GM23248 (cell line): ENCODE measurements around the gene USP11. TPM values are rescaled to one million over a fixed set of nuclear protein-coding genes. Genes with fewer than 3 reads are reported as not detected.

Experiments used
- DNase-seq: peaks from one replicate; pipeline ENCODE4 v3.0.0-alpha.2; 2015
- H2AFZ ChIP-seq: fragments of 200-600 bp; sonication (generic); 2 replicates; pipeline ENCODE4 v1.6.1; 2016; ENCODE audit warnings: antibody characterized with exemption
- H3F3A ChIP-seq: fragments of 200-600 bp; sonication (generic); 2 replicates; pipeline ENCODE4 v1.6.1; 2016; ENCODE audit warnings: mild to moderate bottlenecking, antibody characterized with exemption, mixed run types; ENCODE audit not compliant: insufficient read depth
- H3K27ac ChIP-seq: fragments of 200-600 bp; sonication (generic); 2 replicates; pipeline ENCODE4 v1.5.1; 2016; ENCODE audit warnings: mild to moderate bottlenecking
- H3K27me3 ChIP-seq: fragments of 200-600 bp; sonication (generic); replicated peaks from 2 replicates; pipeline ENCODE4 v1.6.1; 2016; ENCODE audit warnings: mild to moderate bottlenecking; ENCODE audit not compliant: insufficient read depth
- H3K36me3 ChIP-seq: fragments of 200-600 bp; sonication (generic); 2 replicates; pipeline ENCODE4 v1.6.1; 2016; ENCODE audit warnings: low read depth, mild to moderate bottlenecking
- H3K4me1 ChIP-seq: fragments of 200-600 bp; sonication (generic); 2 replicates; pipeline ENCODE4 v1.6.1; 2016; ENCODE audit warnings: mild to moderate bottlenecking; ENCODE audit not compliant: insufficient read depth
- H3K4me2 ChIP-seq: fragments of 200-600 bp; sonication (generic); one replicate; pipeline ENCODE4 v1.6.1; 2016; ENCODE audit warnings: mild to moderate bottlenecking; ENCODE audit not compliant: unreplicated experiment
- H3K4me3 ChIP-seq: fragments of 200-600 bp; sonication (generic); 2 replicates; pipeline ENCODE4 v1.5.1; 2016; ENCODE audit warnings: mild to moderate bottlenecking
- H3K79me2 ChIP-seq: fragments of 200-600 bp; sonication (generic); 2 replicates; pipeline ENCODE4 v1.6.1; 2016; ENCODE audit warnings: mild to moderate bottlenecking; ENCODE audit not compliant: insufficient read depth
- H3K9ac ChIP-seq: fragments of 200-600 bp; sonication (generic); 2 replicates; pipeline ENCODE4 v1.6.1; 2016; ENCODE audit warnings: mild to moderate bottlenecking
- H3K9me2 ChIP-seq: fragments of 200-600 bp; sonication (generic); 2 replicates; pipeline ENCODE4 v1.6.1; 2016; ENCODE audit warnings: mixed run types, mild to moderate bottlenecking, moderate library complexity; ENCODE audit not compliant: insufficient read depth
- H3K9me3 ChIP-seq: fragments of 200-600 bp; sonication (generic); one replicate; pipeline ENCODE4 v1.6.1; 2017; ENCODE audit warnings: low read depth
- H4K20me1 ChIP-seq: fragments of 200-600 bp; sonication (generic); 2 replicates; pipeline ENCODE4 v1.6.0; 2016; ENCODE audit not compliant: insufficient read depth
- EZH2 ChIP-seq: fragments of 200-600 bp; sonication (generic); IDR thresholded peaks from 2 replicates; pipeline ENCODE4 v1.6.1; 2018; ENCODE audit warnings: antibody characterized with exemption, mild to moderate bottlenecking; ENCODE audit not compliant: insufficient read depth, poor library complexity, severe bottlenecking
- EZH2phosphoT487 ChIP-seq: fragments of 200-600 bp; sonication (generic); IDR thresholded peaks from 2 replicates; pipeline ENCODE4 v1.6.1; 2018; ENCODE audit warnings: antibody characterized with exemption, moderate library complexity, mild to moderate bottlenecking, low read depth; ENCODE audit not compliant: insufficient read depth
- WGBS, 2 experiments: methylation state at CpG; one replicate each; pipeline ENCODE4 v1.1.6; 2015 to 2017; ENCODE audit warnings: low lambda C conversion rate in 2 of 2, low coverage in 1 of 2; ENCODE audit errors: missing lambda C conversion rate in 2 of 2; 5-methylcytosine and 5-hydroxymethylcytosine counted together
- in situ Hi-C: fragments of 300-500 bp; cut with MboI; formaldehyde crosslinking; loops from 2 replicates; pipeline ENCODE4 v1.15.0; 2020
- polyA plus RNA-seq: library from polyadenylated mRNA; unstranded; fragments of >200 nt; fragmentation: Nextera tagmentation; extraction: Ambion mirVana; gene quantifications from 2 replicates; pipeline ENCODE4 v1.2.1, GENCODE V29; 2016
- small RNA-seq: library from RNA; depleted of rRNA; stranded (forward); fragments of <200 nt; gene quantifications from one replicate; pipeline ENCODE3, GENCODE V24; 2014; ENCODE audit warnings: low read depth, low replicate concordance
- total RNA-seq: library from RNA; depleted of rRNA; stranded (reverse); fragments of >200 nt; shearing (Covaris generic); gene quantifications from 2 replicates; pipeline ENCODE4 v1.2.3, GENCODE V29; 2014; rRNA removed

Gene USP11
- total and polyA plus RNA-seq, 2 experiments from 2014 or later = 36.6 to 61.4 TPM

- H3K9me3 ChIP-seq = no peaks in the 10 kb centered on the region
- H3K79me2 ChIP-seq = no peaks in the 10 kb centered on the region
- no peak overlapping the region for H3K4me3 ChIP-seq
- no peak overlapping the region for H2AFZ ChIP-seq
- H3F3A ChIP-seq = no peaks in the 10 kb centered on the region
- 20 to 33% methylated on average over 5 to 6 of the region's 6 CpGs for WGBS, 2 experiments
- H3K27ac ChIP-seq = no peak overlapping the region
- no peaks in the 10 kb centered on the region for H3K36me3 ChIP-seq
- in situ Hi-C loops = no loop called here
- DNase-seq = peak; percentile 28
- no peaks in the 10 kb centered on the region for H3K27me3 ChIP-seq
- H3K9ac ChIP-seq = no peak overlapping the region
- peaks cover 14% of the 10 kb centered on the region for H3K4me1 ChIP-seq
- no peaks in the 10 kb centered on the region for H3K9me2 ChIP-seq
- no peak for TF ChIP-seq EZH2
- no peak for TF ChIP-seq EZH2phosphoT487
- no peaks in the 10 kb centered on the region for H4K20me1 ChIP-seq
- no peak overlapping the region for H3K4me2 ChIP-seq
Measured at GRCh38 chrX:47285836-47286320, 53.1 kb downstream of the USP11 start.

- Histone ChIP-seq H4K20me1 (no peaks in the 10 kb centered on the region), H3K4me1 (no peaks in the 10 kb centered on the region), H3K4me2 (no peak overlapping the region), H3K9me2 (no peaks in the 10 kb centered on the region), H3F3A (no peaks in the 10 kb centered on the region), H3K9ac (no peak overlapping the region), H2AFZ (no peak overlapping the region), H3K27ac (no peak overlapping the region), H3K27me3 (no peaks in the 10 kb centered on the region; the same call in 1 of the 2 replicates), H3K9me3 (no peaks in the 10 kb centered on the region), H3K79me2 (no peaks in the 10 kb centered on the region), H3K4me3 (no peak overlapping the region), H3K36me3 (no peaks in the 10 kb centered on the region)
- in situ Hi-C loops = no loop called here
- WGBS, 2 experiments = 39 to 43% methylated on average over 4 to 5 of the region's 5 CpGs
- no peak for TF ChIP-seq EZH2
- TF ChIP-seq EZH2phosphoT487 = no peak
- DNase-seq = no peak
Measured at GRCh38 chrX:47293106-47293505, 60.3 kb downstream of the USP11 start.

- Histone ChIP-seq H3K79me2 (no peaks in the 10 kb centered on the region), H3K9ac (no peak overlapping the region), H3F3A (no peaks in the 10 kb centered on the region), H3K27me3 (no peaks in the 10 kb centered on the region; the same call in 1 of the 2 replicates), H4K20me1 (no peaks in the 10 kb centered on the region), H3K4me1 (no peaks in the 10 kb centered on the region), H3K36me3 (no peaks in the 10 kb centered on the region), H3K9me3 (no peaks in the 10 kb centered on the region), H3K9me2 (no peaks in the 10 kb centered on the region), H2AFZ (no peak overlapping the region), H3K4me2 (no peak overlapping the region), H3K4me3 (no peak overlapping the region), H3K27ac (no peak overlapping the region)
- 31 to 35% methylated on average over 5 of the region's 5 CpGs for WGBS, 2 experiments
- no peak for DNase-seq
- TF ChIP-seq EZH2 = no peak
- no peak for TF ChIP-seq EZH2phosphoT487
- in situ Hi-C loops = no loop called here
Measured at GRCh38 chrX:47296766-47297365, 64.1 kb downstream of the USP11 start.

- H2AFZ ChIP-seq = no peak overlapping the region
- H4K20me1 ChIP-seq = no peaks in the 10 kb centered on the region
- no peak overlapping the region for H3K4me3 ChIP-seq
- H3K9me3 ChIP-seq = no peaks in the 10 kb centered on the region
- TF ChIP-seq EZH2 (no peak), EZH2phosphoT487 (no peak)
- DNase-seq = no peak
- H3K9me2 ChIP-seq = no peaks in the 10 kb centered on the region
- no peaks in the 10 kb centered on the region for H3K79me2 ChIP-seq
- no peaks in the 10 kb centered on the region for H3K4me1 ChIP-seq
- in situ Hi-C loops = no loop called here
- H3K4me2 ChIP-seq = no peak overlapping the region
- no peak overlapping the region for H3K27ac ChIP-seq
- H3K36me3 ChIP-seq = no peaks in the 10 kb centered on the region
- WGBS, 2 experiments = 64 to 77% methylated on average over 5 of the region's 5 CpGs
- H3K27me3 ChIP-seq = no peaks in the 10 kb centered on the region
- H3F3A ChIP-seq = no peaks in the 10 kb centered on the region
- H3K9ac ChIP-seq = no peak overlapping the region
Measured at GRCh38 chrX:47297874-47298273, 65.1 kb downstream of the USP11 start.

Small RNAs within 50 kb of the gene (small RNA-seq; reads per million reads assigned to genes)
- gene RN7SL785P = not detected

Other genes with a start within 250 kb of the USP11 start
- 1.6 and 6.2 TPM in 2 replicates for gene RGN, start 154.6 kb upstream of the USP11 start, total RNA-seq
- gene RGN, start 154.6 kb upstream of the USP11 start, polyA plus RNA-seq = 2.4 and 5.0 TPM in 2 replicates
- gene NDUFB11, start 88.3 kb upstream of the USP11 start, total RNA-seq = 41.7 and 45.7 TPM in 2 replicates
- 123 and 125 TPM in 2 replicates for gene NDUFB11, start 88.3 kb upstream of the USP11 start, polyA plus RNA-seq
- 40.1 and 40.5 TPM in 2 replicates for gene RBM10, start 87.8 kb upstream of the USP11 start, total RNA-seq
- gene RBM10, start 87.8 kb upstream of the USP11 start, polyA plus RNA-seq = 28.4 and 30.6 TPM in 2 replicates
- gene UBA1, start 39.2 kb upstream of the USP11 start, total RNA-seq = 264 and 266 TPM in 2 replicates
- gene UBA1, start 39.2 kb upstream of the USP11 start, polyA plus RNA-seq = 141 and 146 TPM in 2 replicates
- 89.5 and 97.8 TPM in 2 replicates for gene CDK16, start 14.3 kb upstream of the USP11 start, total RNA-seq
- 103 and 105 TPM in 2 replicates for gene CDK16, start 14.3 kb upstream of the USP11 start, polyA plus RNA-seq
- gene ZNF157, start 137.6 kb downstream of the USP11 start, total RNA-seq = not detected in 2 replicates
- not detected in 2 replicates for gene ZNF157, start 137.6 kb downstream of the USP11 start, polyA plus RNA-seq